ENCODE results near the gene WNT6.

Gene WNT6

DNA sequence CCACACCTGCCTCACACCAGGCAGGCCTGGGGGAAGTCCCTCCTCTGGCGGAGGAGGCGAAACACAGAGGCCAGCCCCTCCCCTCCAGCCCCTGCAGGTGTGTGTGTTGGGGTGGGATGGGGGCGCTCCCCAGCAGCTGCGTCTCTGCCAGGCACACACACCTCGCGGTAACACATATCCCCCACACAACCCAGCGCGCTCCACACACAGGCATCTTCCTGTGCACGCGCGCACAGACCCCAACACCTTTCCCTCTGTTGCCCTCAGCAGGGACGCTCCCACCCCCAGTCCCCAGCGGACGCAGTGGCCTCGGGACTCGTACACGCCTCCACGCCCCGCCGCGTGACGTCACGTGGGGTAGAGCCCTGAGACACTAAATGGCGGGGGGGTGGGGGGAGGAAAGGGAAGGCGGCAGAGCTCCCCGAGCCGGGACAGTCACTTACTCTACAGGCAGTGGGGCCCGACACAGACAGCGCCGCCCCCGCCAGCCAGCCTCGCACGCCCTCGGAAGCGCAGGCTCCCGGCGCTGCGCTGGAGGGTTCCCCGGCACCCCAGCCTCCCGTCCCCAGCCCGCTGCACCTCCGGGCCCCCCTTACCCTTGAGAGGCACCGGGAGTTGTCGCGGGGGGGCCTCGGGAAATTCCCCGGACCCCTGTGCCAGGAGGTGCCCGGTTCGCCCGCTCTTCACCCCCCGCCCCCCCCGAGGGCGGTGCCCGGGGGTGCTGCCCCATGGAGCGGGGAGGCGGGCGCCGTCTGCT is 20.7 kb downstream of the WNT6 start, which contains the start of gene WNT10A:
Gene WNT10A, plus strand, starts transcription at position 751 of the 757 bp plus-strand sequence. CDS start 144 bp downstream, outside the sequence.
- FAIRE-seq (peak; percentile 97), DNase-seq (ENCODE audit: insufficient read length, low spot score) (peak; percentile 80)
- no peak for TF ChIP-seq PAX5 (IDR thresholded peaks at IDR 0.05; ENCODE audit: insufficient read depth, low read length, severe bottlenecking)
- 0 out of 2 replicates have a peak, but pooled peaks have one; percentile 23 for TF ChIP-seq POLR2A (IDR thresholded peaks at IDR 0.05; ENCODE audit: low read depth, low read length)
- no peak for TF ChIP-seq SPI1 (IDR thresholded peaks at IDR 0.05; ENCODE audit: low read depth, low read length)
- no peak for TF ChIP-seq POLR2AphosphoS5 (IDR thresholded peaks at IDR 0.05; ENCODE audit: low read depth, low read length)
- TF ChIP-seq POU2F2 (IDR thresholded peaks at IDR 0.05; ENCODE audit: low read depth, low read length): no peak
- no peak for TF ChIP-seq TAF1 (IDR thresholded peaks at IDR 0.05; ENCODE audit: low read depth, low read length)

DNA sequence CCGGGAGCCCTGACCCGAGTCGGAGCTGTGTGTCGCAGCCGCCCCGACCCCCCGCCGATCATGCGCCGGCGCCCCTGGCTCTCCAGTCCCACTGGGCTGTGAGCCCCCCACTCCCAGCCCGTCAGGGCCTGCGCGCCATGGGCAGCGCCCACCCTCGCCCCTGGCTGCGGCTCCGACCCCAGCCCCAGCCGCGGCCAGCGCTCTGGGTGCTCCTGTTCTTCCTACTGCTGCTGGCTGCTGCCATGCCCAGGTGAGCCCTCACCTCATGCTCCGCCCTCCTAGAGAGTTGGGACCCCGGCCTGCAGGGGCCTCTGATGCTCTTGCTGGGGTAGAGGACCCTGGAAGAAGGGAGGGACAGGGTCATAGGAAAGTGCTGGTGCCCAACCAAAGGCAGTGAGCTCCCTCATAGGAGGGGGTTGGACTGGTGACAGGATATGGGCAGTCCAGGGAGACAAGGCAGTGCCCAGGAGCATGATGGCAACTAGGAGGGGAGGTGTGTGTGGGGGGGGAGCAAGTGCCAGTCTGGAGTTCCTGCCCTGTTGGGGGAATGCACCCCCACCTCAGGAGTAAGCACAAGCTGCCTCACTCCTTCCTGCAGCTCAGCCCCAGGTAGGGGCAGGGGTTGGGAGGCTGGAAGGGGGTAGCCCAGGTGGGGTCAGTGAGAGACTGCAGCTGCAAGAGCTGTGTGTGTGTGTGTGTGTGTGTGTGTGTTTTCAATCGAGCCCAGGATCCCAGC is 21.4 kb downstream of the WNT6 start:
- TF ChIP-seq TAF1 (IDR thresholded peaks at IDR 0.05; ENCODE audit: low read depth, low read length) (no peak), PAX5 (IDR thresholded peaks at IDR 0.05; ENCODE audit: insufficient read depth, low read length, severe bottlenecking) (no peak), SPI1 (IDR thresholded peaks at IDR 0.05; ENCODE audit: low read depth, low read length) (no peak), POLR2A (IDR thresholded peaks at IDR 0.05; ENCODE audit: low read depth, low read length) (no peak), POLR2AphosphoS5 (IDR thresholded peaks at IDR 0.05; ENCODE audit: low read depth, low read length) (no peak), POU2F2 (IDR thresholded peaks at IDR 0.05; ENCODE audit: low read depth, low read length) (no peak)
- DNase-seq (ENCODE audit: insufficient read length, low spot score) (no peak), FAIRE-seq (no peak)

DNA sequence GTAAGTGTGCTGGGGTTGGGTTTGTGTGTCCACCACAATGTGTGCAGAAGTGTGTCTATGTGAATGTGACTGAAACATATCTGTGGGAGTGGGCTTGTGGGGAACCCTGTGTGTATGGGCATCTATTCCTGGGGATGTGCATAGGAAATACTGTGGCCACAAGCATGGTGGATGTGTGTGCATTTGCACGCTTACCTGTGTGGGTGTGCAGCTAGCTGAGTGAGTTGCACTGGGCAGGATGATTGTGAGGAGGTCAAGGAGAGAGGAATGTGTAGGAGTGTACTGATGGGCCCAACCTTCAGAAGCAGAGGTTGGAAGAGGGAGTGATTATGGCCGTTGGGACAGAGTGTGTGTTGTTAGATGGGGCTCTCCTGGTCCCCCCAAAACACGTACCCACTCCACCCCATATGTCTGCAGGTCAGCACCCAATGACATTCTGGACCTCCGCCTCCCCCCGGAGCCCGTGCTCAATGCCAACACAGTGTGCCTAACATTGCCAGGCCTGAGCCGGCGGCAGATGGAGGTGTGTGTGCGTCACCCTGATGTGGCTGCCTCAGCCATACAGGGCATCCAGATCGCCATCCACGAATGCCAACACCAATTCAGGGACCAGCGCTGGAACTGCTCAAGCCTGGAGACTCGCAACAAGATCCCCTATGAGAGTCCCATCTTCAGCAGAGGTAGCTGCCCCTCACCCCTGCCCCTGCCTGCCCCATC is 22.3 kb downstream of the WNT6 start:
- TF ChIP-seq TAF1 (IDR thresholded peaks at IDR 0.05; ENCODE audit: low read depth, low read length): no peak
- TF ChIP-seq SPI1 (IDR thresholded peaks at IDR 0.05; ENCODE audit: low read depth, low read length): no peak
- no peak for TF ChIP-seq POU2F2 (IDR thresholded peaks at IDR 0.05; ENCODE audit: low read depth, low read length)
- TF ChIP-seq PAX5 (IDR thresholded peaks at IDR 0.05; ENCODE audit: insufficient read depth, low read length, severe bottlenecking): no peak
- TF ChIP-seq POLR2AphosphoS5 (IDR thresholded peaks at IDR 0.05; ENCODE audit: low read depth, low read length): no peak
- no peak for TF ChIP-seq POLR2A (IDR thresholded peaks at IDR 0.05; ENCODE audit: low read depth, low read length)
- no peak for DNase-seq (ENCODE audit: insufficient read length, low spot score)
- peak; percentile 92 for FAIRE-seq

DNA sequence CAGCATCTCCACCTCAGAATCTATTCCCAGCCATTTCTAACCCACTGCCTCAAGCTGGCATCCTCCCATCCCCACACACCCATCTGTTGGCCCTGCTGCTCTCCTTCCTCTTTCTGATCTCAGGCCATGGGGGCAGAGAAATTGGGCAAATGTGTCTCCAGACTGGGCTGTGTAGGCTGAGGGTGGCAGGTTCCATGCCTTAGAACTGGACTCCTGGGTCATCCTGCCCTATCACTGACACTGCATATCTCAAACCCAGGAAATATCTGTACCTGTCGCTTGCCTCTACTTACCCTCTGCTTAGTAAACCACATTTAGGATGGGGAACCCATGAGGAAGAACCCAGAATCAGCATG is 22.8 kb downstream of the WNT6 start:
- DNase-seq (ENCODE audit: insufficient read length, low spot score) (no peak), FAIRE-seq (peak; percentile 13)
- TF ChIP-seq SPI1 (IDR thresholded peaks at IDR 0.05; ENCODE audit: low read depth, low read length): no peak

DNA sequence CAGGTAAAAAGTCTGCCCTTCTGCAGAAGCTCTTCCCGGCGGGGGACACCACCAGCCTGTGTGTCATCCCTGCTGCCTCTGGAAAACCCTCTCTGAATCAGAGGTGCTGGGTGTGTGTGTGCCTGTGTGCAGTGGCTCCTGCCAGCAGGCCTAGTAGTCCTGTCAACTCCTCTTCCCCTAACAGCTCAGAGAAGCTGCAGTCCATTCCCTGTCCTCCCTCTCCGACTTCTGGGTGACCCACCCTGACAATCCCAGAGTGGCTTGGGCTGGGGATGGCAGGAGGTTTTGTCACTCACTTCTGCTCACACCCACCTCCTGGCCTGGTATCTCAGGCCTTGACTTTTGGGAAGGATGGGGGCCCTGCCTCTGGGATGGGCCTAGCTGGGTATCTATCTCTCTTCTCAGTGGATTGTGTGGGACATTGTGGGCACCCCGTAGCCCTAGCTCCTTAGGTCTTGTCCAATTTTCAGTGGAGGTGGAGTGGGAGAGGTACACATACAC is 23.3 kb downstream of the WNT6 start:
- FAIRE-seq (peak; percentile 28), DNase-seq (ENCODE audit: insufficient read length, low spot score) (peak; percentile 2)
- no peak for TF ChIP-seq PAX5 (IDR thresholded peaks at IDR 0.05; ENCODE audit: insufficient read depth, low read length, severe bottlenecking)
- TF ChIP-seq POLR2A (IDR thresholded peaks at IDR 0.05; ENCODE audit: low read depth, low read length): no peak
- no peak for TF ChIP-seq POLR2AphosphoS5 (IDR thresholded peaks at IDR 0.05; ENCODE audit: low read depth, low read length)
- no peak for TF ChIP-seq POU2F2 (IDR thresholded peaks at IDR 0.05; ENCODE audit: low read depth, low read length)
- TF ChIP-seq SPI1 (IDR thresholded peaks at IDR 0.05; ENCODE audit: low read depth, low read length): no peak
- no peak for TF ChIP-seq TAF1 (IDR thresholded peaks at IDR 0.05; ENCODE audit: low read depth, low read length)

DNA sequence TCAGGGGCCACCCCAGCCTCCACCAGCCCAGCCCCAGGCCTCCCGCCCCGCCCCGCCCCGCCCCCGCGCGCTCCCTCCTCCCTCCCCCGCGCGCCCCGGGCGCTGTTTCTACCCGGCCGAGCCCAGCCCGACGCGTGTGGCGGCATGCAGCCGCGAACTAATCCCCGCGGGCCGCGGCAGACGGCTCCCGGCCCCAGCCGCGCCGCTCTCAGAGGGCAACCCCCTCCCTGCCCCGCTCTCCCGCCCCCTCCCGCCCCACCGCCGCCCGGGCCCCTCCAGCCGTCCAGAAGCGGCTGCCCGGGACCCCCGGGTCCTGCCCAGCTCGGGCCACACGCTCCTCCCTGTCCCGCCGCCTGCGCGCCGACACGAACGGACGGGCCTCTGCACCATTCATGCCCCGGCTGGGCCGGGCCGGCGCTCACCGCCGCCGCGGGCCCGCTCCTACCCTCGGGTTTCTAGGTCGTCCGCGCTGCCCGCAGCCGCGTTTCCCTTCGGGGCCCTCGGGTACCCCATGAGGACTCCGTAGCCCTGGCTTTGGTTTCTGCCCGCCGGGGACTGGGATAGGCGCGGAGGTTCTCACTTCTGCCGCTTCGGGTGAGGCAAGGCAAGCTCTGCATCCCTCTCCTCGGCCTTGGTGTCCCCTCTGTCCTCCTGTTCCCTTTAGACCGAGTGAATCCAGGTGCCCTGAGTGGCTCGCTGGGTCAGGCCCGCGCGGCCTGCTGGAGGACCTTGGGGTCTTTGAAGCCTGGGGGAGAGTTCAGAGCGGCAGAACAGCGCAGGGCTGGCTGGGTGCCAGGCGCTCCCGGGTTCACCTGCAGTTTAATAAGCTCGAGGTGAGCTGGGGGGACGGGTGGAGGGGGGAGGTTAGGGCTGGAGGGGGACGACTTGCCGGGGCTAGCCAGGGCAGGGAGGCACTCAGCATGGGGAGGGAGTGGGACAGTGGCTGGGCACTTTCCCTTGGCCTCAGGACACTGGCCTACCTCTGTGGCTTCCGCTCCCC is 24.2 kb downstream of the WNT6 start:
- FAIRE-seq (peak; percentile 81), DNase-seq (ENCODE audit: insufficient read length, low spot score) (peak; percentile 54)
- TF ChIP-seq POLR2AphosphoS5 (IDR thresholded peaks at IDR 0.05; ENCODE audit: low read depth, low read length) (no peak), POU2F2 (IDR thresholded peaks at IDR 0.05; ENCODE audit: low read depth, low read length) (no peak), POLR2A (IDR thresholded peaks at IDR 0.05; ENCODE audit: low read depth, low read length) (no peak), PAX5 (IDR thresholded peaks at IDR 0.05; ENCODE audit: insufficient read depth, low read length, severe bottlenecking) (no peak), SPI1 (IDR thresholded peaks at IDR 0.05; ENCODE audit: low read depth, low read length) (no peak), TAF1 (IDR thresholded peaks at IDR 0.05; ENCODE audit: low read depth, low read length) (no peak)

DNA sequence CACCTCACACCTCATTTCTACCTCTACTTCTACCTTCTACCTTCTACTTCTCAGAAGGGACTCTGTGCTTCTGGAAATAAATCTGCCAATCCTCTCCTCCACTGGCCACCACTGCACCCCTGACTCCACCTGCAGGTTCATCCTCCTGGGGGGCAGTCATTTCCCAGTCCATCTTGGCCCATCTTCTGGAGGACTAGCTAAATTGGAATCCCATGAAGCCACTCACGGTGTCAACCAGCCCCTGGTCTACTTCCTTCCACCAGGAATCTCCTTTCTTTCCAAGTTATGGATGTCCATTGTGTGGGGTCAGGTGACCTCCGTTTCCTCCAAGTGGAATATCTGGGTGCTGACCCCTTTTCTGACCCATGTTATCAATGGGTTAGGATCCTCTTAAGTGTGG is 24.9 kb downstream of the WNT6 start:
- FAIRE-seq: peak; percentile 5

More for the DNA sequence above, 24.9 kb downstream of the WNT6 start:
- TF ChIP-seq TAF1 (IDR thresholded peaks at IDR 0.05; ENCODE audit: low read depth, low read length) (no peak), POLR2AphosphoS5 (IDR thresholded peaks at IDR 0.05; ENCODE audit: low read depth, low read length) (no peak), POLR2A (IDR thresholded peaks at IDR 0.05; ENCODE audit: low read depth, low read length) (no peak), POU2F2 (IDR thresholded peaks at IDR 0.05; ENCODE audit: low read depth, low read length) (no peak), PAX5 (IDR thresholded peaks at IDR 0.05; ENCODE audit: insufficient read depth, low read length, severe bottlenecking) (no peak), SPI1 (IDR thresholded peaks at IDR 0.05; ENCODE audit: low read depth, low read length) (no peak)
- DNase-seq (ENCODE audit: insufficient read length, low spot score): peak; percentile 1
